GM18873 (cell line): ENCODE results near the gene VWA5A.
"Not testable (repeated sequence)": the region's sequence is repeated elsewhere in the genome, so short reads cannot be mapped to it uniquely, and the experiment has no call there.

ENCODE experiments used
- ATAC-seq: cut with Tn5 transposase; IDR thresholded peaks from one replicate; pipeline ENCODE4 v1.9.1; 2021; ENCODE audit warnings: mild to moderate bottlenecking, moderate library complexity, moderate number of reproducible peaks; ENCODE audit not compliant: unreplicated experiment, low FRiP score

The VWA5A gene

DNA sequence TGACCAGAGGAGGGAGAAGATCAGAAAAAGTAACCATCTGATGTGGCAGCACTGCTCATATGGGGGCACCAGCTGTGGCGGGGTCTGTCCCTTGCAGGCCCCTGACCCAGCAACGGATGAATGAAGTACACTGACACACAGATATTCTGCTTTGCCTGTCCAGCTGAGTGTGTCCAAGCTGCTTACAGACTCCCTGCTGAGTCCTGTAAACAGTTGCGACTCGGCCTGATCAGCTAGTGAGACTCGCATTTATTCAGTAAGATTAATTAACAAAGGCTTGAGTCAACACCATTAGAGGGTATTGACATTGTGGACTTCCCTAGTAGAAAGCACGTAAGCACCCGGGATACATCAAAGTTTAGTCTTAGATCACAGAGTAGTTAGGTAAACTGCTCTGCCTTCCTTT lies 52.6 kb downstream of the VWA5A start:
- no peak for ATAC-seq

DNA sequence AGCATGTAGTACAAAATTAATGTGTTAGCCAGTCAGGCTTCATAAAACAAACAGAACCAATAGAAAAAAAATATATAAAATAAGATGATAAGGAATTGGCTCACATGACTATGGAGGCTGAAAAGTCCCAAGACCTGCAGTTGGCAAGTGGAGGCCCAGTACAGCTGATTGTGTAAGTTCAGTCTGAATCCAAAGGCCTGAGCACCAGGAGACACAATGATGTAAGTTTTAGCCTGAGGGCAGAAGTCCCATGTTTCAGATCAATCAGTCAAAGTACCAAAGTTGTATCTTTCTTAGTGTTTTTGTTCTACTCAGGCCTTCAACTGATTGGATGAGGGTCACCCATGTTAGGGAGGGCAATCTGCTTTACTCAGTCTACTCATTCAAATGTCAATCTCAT lies 53.5 kb downstream of the VWA5A start:
- ATAC-seq: no peak

DNA sequence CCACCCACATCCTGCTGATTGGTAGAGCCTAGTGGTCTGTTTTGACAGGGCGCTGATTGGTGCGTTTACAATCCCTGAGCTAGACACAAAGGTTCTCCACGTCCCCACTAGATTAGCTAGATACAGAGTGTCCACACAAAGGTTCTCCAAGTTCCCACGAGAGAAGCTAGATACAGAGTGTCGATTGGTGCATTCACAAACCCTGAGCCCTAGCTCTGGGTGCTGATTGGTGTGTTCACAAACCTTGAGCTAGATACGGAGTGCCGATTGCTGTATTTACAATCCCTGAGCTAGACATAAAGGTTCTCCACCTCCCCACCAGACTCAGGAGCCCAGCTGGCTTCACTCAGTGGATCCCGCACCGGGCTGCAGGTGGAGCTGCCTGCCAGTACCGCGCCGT lies 55.1 kb downstream of the VWA5A start:
- ATAC-seq: not testable (repeated sequence)

DNA sequence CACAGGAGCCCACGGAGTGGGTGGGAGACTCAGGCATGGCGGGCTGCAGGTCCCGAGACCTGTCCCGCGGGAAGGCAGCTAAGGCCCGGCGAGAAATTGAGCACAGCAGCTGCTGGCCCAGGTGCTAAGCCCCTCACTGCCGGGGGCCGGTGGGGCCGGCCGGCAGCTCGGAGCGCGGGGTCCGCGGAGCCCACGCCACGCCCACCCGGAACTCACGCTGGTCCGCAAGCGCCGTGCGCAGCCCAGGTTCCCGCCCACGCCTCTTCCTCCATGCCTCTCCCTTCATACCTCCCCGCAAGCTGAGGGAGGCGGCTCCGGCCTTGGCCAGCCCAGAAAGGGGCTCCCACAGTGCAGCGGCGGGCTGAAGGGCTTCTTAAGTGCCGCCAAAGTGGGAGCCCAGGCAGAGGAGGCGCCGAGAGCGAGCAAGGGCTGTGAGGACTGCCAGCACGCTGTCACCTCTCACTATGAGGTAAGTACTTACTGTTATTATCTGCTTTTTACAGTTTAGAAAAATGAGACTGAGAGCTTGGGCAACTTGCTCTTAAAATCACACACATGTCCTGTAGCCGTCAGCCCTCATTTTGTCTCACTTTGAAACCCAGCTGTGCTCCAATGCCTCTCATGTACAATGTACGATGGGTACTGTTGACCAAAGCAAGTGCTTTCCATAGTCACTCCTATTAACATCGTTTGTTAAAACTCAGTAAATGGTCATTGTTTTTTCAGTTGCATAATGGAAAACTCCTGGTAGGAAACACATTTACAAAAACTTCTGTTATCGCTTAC lies 55.7 kb downstream of the VWA5A start:
- no peak for ATAC-seq

DNA sequence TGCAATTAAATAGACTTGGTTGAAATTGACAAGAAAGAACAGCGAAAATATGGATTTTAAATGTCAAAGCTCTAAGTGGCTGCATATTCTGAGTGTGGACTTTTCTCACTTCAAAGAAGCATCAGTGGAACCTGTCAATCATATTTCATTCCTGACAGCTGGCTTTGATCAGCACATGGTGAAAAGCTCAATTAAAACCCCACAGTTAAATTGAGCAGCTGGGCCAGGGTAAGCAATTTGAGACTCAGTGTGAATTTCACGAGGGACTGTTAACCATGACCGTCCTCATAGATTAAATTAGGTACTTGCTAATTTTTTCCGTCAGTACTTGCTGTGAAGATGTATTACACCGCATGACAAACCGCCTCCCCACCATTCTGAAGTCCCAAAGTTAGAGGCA lies 56.9 kb downstream of the VWA5A start:
- ATAC-seq: no peak

DNA sequence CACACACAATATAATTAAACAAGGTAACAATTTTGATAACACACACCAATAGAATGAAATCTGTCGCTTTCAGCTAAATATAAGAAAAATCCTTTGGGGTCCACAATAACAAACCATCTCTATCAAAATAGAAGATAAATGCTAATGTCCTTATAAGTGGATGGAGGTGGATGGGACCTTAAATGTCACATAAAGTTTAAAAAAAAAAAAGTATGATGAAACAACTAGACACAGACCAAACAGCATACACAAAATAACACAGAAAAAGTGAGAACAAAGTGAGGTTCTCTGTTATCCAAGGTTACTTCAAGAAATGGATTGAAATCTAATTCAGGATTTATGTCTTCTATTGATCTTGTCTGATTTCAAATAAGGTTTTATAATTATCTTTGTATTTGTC lies 57.3 kb downstream of the VWA5A start:
- no peak for ATAC-seq

DNA sequence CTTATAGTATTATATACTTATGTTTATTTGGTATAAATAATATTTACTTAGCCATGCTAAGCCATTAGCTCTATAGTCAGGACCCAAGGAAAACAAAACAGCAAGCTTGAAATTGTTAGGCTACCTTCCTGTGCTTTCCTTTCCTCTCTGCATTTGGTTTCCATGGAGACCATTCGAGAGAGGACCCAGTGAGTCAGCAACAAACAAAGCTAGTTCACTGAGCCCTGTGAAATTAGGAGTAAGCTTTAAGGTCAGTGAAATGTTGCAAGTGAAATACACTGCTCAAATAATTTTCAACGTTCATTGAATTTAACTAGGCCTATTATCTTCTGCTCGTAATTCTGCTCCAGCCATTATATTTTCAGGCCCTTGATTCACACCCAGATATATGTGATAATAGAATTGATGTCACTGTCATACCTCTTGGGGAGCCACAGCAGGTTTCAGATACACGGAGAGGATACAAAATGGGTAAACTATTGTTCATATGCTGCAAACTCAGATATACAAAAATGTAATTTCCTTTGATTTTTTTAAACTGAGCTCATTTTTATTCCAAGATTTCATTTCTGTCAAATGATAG lies 58.8 kb downstream of the VWA5A start:
- ATAC-seq: no peak

DNA sequence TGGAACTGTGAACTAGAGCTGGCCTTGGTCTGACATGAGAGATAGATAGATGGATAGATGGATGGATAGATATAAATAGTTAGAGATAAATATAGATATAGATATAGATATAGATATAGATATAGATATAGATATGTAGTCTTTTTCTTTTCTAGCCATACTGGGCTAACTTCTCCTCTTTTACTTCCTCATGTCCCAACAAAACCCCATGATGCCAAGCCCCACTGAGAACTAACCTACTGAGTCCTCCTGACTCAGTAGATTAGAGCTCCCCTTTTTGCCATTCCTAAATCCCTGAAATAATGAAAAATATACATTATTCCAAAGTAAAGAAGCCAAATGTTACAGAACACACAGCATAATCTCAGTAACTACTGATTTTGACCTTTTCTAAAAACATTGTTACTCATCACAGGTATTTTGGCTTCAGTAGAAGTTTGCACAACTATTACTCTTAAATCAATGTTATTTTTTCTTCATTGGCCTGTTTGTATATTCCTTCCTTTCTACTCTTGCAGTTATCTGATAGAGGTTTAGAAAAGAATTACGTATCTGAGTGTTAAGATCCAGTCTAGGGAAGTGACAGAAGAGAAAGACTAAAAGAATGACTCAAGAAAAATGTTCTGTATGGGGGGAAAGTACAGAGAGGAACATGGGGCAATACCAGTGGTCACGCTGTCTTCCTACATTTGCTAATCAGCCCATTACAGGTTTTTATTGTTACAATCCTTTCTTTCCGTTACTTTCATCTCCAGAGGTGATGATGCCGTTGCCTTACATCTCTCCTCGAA lies 61.9 kb downstream of the VWA5A start:
- ATAC-seq: no peak

DNA sequence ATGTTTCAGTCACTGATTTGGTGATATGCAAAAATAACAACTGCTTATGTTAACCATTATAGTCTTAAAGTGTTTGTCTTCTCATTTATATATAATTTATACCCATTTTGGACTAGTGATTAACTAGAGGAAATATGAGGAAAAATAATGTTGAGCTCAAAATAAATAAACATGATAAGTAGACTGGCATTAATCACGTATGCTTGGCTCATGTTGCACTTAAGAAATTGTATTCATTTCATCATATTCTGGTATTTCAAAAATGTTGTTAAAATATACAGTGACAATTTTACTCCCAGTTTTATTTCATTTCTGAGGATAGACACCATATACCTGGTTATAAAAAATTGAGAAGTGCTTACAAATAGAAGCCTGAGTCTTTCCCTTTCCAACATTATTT lies 64.1 kb downstream of the VWA5A start:
- ATAC-seq: no peak

DNA sequence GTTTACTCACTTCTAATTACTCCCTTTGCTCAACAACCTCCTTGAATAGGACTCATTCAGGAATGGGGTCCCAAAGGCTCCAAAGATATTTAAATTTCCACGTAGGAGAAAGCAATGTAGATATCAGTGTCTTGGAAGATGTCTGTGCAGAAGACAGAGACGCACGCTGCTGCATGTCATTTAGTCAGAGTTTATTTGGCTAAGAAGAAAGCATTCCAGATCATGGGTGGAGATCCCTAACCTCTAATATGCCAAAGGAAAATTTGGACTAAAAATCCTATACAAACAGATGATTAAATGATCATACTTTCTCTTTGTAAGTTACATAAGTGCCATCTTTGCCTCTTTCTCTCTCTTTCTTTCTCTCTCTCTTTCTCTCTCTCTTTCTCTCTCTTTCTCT lies 67.8 kb downstream of the VWA5A start, which contains the start of gene OR10D3:
Gene OR10D3 (plus strand): TSS at position 278 of the 400 bp plus-strand sequence. CDS start 1,925 bp downstream, outside the sequence.
- ATAC-seq: no peak

DNA sequence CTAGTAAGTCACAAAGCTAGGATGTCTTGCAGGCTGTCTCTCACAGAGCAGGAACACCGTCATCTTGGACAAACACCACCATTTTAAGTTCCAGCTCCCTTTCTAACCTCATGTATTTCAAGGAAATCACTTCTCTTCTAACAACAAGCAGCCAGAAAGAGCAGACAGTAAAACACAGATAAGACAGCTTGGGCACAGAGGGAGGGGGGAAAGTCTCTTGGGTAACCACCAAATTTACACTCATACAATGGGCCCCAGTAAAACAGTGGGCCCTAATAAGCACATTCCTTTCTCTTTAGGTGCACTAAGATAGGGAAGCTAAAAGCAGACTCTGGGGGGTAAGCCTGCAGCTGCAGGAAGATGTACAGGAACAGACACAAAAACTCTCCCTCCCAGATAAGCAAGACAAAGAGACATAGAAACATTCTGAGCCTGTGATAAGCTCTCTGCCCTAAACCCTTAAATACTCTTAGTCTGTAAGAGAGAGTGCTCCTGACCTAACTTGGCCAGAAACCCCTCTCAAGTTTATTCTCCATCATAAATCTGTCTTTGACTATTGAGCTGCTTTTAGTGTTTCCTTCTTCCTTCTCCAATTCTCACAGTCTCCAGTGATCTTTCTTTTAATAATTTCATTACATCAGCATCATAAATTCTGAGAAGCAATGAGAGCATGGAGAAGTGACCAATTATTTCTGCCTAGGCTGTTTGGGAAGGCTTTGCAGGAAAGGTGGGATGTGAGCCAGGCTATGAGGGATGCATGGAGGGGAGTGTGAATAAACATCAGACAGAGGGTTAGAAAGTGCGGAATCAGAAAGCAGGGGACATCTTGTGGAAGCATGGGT lies 75.3 kb downstream of the VWA5A start:
- ATAC-seq: no peak

DNA sequence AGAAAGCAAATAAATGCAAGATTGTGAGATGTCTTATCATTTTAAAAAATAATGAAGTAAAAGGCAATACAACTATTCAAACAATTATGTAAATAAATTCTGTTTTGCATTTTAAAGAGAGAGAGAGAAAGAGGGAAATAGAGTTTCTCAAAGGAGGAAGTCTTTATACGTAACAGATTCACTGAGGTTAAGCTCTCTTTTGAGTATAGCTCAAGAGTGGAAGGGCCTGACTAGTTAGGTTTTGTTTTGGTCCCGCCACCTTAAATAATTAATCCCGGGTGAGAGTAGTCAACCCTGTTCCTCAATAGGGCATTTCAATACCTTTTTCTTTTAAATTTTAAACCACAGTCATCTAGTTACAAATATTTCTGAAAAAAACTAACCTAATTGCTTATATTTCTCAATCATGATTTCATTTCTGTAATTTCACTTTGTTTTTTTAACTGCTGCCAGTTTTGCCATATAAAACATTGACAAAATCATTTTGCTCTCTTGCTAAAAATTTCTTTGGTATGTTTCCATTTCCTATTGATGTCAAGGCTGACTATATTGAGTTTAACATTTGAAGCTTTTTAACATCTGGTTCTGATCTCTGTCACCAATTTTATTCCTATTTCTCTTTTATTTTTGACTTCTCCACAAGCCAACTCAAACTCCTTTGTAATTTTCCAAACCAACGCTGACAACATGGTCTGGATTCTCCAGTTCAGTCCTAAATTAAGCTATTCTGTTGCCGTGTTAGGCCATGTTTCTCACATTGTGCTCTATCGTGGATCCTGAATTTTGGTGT lies 78.2 kb downstream of the VWA5A start:
- ATAC-seq: no peak

DNA sequence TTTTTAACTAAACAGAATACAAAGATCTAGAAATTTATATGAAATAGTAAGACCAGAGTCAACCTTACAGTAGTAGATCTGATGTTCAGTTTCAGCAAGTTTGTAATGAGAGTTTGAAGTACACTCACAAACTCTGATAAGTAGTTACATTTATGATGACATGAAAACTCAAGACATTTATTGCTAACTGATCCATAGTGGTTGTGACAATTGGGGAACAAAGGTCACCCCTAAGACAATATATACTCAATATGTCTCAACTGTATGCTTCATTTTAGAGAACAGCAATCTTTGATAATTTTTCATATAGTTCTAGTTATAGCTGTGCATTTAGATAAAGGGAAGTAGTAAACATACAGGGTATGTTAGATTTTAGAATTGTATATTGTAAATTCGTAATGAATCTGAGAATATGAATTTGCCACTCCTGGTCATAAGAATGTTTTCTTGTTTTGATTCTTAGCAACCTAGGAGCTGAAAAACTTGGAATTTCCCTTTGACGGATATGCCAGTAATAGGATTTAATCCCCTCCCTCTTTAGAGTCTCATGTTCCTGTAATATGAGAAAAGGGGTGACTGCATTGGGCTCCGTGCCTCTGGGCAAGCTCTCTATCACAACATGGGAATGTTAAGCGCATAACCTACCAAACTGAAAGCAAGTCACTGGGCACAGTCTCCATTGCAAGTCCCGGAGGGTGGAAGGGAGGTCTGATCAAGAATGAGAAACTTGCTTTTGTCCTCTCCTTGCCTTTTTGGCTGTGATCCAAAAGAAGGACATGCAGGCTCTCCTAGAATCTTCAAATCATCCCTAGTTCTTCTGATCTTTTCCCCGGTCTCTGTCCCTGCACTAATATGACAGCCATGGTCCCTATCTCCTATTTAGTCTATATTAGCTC lies 79.3 kb downstream of the VWA5A start:
- no peak for ATAC-seq

DNA sequence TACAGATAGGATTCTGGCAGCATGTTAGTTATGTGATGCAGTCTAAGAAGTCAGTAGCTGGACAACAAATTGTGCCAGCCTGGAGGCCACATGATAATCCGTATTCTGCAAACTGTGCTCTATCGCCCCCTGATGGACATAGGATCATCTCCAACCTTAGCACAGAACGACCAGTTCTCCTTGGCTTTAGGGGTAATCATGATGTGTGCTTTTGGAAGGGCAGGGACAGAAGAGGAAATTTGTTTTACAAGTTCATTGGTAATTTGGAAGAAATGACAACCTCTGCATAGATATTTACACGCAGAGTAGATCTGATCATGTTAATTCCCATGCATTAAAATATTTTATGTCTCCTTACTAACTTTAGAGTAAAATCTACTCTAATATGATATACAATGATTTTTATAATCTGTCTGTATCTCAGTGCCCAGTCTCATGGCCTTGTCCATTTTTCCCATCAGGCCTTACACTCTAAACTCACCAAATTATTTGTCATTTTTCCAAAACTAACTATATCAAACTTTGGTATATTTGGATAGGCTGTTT lies 80.0 kb downstream of the VWA5A start:
- peak; percentile 79 for ATAC-seq
